GM12872 (cell line): ENCODE results near the gene FGF7.

Experiments used
- TF ChIP-seq, protein P1 (sequence below): IDR thresholded peaks from 3 replicates; pipeline ENCODE4 v1.5.1; 2011; ENCODE audit warnings: low read depth, mild to moderate bottlenecking, low read length, moderate library complexity; ENCODE audit not compliant: insufficient read depth

The FGF7 gene

DNA sequence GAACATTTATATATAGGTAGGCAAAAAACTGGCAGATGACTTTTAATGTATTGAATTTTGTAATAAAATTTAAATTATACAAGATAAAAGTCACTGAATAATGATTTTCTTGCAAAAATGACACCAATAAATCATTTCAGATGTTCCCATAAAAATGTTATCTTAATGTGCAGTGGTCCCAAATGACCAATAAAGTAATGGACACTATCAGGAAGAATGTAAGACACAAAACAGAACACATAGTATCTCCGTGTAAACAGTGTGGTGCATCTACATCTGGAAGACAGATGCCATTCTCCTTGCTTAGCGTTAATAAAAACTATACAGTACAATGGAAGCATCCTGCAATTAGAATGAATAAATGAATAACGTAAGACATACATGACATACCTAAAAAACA, 41.5 kb downstream of the FGF7 start:
- TF ChIP-seq, protein P1, sequence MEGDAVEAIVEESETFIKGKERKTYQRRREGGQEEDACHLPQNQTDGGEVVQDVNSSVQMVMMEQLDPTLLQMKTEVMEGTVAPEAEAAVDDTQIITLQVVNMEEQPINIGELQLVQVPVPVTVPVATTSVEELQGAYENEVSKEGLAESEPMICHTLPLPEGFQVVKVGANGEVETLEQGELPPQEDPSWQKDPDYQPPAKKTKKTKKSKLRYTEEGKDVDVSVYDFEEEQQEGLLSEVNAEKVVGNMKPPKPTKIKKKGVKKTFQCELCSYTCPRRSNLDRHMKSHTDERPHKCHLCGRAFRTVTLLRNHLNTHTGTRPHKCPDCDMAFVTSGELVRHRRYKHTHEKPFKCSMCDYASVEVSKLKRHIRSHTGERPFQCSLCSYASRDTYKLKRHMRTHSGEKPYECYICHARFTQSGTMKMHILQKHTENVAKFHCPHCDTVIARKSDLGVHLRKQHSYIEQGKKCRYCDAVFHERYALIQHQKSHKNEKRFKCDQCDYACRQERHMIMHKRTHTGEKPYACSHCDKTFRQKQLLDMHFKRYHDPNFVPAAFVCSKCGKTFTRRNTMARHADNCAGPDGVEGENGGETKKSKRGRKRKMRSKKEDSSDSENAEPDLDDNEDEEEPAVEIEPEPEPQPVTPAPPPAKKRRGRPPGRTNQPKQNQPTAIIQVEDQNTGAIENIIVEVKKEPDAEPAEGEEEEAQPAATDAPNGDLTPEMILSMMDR = no peak

DNA sequence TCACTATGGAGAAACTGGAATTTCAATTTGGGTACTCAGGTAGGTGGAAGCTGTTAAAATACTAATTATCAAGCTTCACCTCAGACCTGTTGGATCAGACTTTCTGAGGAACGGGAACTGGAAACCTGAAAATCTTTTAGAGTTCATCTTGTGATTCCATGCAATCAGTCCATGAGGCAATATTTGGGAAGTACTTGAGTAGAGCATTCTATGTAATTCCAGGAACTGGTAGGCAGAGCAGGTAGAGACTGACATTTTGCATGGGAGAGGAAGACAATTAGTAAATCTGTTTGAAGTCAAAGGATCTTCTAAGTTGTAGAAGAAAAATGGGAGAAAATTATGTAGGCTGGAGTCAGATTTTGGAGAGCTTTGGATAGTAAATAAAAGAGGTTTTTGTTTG, 43.1 kb downstream of the FGF7 start:
- TF ChIP-seq, protein P1 = no peak

DNA sequence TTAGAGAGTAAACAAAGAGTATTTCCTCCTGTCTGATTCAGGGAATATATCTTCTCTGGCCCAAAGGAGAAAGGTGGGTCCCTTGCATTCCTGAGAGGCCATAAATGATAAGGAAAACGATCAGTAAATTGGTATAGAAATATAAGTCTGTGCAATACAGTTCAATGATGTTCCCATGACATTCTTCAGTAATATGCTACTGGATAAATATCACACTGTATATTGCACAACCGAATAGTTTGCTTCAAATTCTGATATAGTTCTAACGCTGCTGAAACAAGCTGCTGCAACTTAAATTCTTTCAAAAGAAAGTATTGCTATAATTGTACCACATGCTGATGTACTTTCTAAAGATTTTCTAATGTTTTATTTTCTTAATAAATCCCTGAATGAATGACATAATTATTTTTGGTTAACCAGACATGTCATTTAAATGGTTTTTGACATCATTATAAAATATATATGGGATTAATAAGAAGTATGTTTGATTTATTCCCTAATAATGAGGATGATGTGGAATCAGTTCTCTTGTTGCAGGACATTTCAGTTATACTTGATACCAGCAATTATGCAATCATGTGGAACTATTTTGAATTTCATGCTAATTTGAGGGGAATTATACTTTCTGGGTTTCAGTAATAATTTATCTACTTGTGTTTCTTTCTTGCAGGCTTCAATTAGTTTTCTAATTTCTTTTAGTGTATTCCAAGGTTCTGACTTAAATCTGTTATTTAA, 44.9 kb downstream of the FGF7 start:
- TF ChIP-seq, protein P1 = no peak

DNA sequence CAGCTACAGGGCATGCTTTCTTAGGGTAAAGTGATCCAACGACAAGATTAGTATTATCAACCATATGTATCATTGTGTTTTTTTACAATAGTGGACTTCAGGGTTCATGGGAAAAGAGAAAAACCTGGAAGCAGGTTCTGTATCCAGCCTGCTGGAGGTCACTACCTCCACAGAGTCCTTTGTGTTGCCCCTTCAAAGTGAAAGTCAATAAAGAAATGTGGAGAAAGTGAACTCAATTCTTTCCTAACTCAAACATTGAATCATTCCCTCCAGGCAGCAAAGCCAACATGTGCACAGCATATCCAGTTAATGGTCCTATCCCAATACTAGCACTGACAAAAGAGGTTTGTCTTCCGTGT, 45.4 kb downstream of the FGF7 start:
- TF ChIP-seq, protein P1 = no peak

DNA sequence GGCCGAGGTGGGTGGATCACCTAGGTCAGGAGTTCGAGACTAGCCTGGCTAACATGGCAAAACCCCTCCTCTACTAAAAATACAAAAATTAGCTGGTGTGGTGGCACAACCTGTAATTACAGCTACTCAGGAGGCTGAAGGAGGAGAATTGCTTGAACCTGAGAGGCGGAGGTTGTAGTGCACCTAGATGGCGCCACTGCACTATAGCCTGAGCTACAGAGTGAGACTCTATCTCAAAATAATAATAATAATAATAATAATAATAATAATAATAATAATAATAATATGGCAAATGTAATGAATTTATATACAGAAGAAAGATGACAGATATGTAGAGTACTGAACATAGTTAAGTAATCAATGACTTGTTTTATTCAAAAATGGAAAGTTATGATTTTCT, 48.2 kb downstream of the FGF7 start:
- TF ChIP-seq, protein P1 = peak; percentile 40

DNA sequence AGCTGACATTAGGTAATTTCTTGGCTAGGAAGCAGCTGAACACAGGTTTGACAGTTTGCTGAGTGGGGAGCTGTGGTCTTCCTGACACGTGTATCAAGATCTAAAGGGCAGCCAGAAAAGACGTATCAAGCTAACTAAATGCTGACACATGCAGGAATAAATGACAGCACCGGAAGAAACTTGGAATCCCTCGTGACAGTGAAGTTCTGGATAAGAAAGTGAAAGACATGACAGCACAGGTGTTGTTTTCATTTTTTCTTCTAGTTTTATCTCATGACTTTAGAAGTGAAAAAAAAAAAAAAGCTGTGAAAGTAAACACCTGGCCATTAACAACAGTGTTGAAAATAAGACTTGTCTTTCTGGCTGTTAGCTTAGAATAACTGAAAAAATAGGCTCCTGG, 48.7 kb downstream of the FGF7 start:
- TF ChIP-seq, protein P1 = no peak

DNA sequence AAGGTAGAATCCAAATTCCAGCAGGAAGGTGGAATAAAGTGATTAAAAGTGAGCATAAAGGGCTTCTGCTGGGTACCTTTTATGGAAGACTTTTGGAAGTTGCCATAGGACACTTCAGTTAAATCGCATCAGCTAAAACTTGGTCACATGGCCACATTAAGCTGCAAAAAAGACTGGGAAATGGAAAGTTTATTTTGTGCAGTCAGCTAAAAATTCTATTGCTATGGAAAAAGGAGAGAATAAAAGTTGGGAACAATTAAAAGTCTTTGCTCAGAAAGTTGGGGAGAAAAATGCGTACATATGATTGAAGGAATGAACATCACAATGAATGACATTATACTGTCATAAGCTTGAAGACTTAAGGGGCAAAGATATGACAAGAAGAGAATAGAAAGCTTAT, 49.3 kb downstream of the FGF7 start:
- TF ChIP-seq, protein P1 = no peak
